ENCODE data around the gene WNT9A. TPM values are rescaled to one million over a fixed set of nuclear protein-coding genes. Genes with fewer than 3 reads are reported as not detected.

Gene WNT9A
- total RNA-seq, 1 donor from 2014 or later: 13.8 TPM

DNA sequence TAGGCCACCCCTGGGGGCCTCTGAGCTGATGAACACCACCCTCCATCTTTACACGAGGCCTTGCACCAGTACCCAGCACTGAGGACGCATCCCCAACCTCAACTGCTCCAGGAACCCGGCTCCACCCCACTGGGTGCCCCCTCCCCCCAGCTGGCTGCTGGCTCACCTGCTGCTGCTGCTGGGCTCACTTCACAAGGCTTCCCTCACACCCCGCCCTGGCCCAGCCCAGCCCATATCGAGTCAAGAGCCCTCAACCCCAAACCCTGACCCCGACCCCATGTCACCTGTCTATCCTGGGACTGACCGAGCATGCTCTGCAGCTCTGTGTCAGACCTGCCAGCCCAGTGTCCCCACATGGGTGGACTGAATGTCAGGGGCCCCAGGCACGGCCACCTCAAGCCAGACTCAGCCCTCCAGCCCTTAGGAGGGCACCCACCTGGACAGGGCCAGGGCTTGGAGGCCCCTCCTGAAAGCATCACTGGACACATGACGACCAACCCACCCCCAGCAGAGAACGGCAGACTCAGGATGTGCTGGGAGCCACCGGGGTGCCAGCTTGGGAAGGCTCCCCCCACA is 21.4 kb downstream of the WNT9A start:
- Mint-ChIP-seq H3K4me1 (ENCODE audit: low read depth, unreplicated experiment) (peaks cover 12% of the 10 kb centered on the region), H3K9me3 (ENCODE audit: unreplicated experiment) (peaks cover 5% of the 10 kb centered on the region), H3K27me3 (ENCODE audit: unreplicated experiment) (no peaks in the 10 kb centered on the region), H3K27ac (ENCODE audit: unreplicated experiment) (no peak overlapping the region), H3K36me3 (ENCODE audit: unreplicated experiment) (peaks cover 4% of the 10 kb centered on the region), H3K4me3 (ENCODE audit: unreplicated experiment) (no peak overlapping the region)
- DNase-seq: peak; percentile 16
- TF ChIP-seq, protein P1, sequence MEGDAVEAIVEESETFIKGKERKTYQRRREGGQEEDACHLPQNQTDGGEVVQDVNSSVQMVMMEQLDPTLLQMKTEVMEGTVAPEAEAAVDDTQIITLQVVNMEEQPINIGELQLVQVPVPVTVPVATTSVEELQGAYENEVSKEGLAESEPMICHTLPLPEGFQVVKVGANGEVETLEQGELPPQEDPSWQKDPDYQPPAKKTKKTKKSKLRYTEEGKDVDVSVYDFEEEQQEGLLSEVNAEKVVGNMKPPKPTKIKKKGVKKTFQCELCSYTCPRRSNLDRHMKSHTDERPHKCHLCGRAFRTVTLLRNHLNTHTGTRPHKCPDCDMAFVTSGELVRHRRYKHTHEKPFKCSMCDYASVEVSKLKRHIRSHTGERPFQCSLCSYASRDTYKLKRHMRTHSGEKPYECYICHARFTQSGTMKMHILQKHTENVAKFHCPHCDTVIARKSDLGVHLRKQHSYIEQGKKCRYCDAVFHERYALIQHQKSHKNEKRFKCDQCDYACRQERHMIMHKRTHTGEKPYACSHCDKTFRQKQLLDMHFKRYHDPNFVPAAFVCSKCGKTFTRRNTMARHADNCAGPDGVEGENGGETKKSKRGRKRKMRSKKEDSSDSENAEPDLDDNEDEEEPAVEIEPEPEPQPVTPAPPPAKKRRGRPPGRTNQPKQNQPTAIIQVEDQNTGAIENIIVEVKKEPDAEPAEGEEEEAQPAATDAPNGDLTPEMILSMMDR (IDR thresholded peaks at IDR 0.05; ENCODE audit: partially characterized antibody, unreplicated experiment): no peak

DNA sequence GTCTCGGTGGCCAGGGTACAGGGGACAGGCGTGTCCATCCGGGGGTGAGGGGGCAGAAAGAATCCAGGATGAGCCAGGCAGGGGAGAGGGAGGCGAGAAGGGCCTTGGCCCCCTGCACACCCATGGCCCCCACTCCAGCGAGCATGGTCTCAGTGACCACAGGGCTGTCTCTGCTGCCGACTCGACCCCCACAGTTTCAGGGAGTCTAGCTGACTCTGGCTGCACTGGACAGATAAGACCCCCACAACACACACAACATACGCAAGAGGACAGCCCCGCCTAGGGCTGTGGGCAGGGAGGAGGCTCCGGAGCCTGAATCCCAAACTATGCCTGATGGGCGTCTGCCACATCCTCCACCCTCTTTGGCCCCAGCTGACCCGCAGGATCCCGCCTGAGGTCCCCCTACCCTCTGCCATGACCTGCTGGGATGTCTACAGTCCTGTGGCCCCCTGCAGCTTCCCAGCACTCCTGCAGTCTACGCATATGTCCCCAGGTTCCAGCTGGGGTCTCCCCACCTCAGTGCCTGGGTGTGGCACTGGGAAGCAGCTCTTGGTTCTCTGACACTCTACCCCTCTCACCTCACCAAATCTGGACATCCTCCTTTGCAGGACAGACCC is 22.0 kb downstream of the WNT9A start:
- H3K4me3 Mint-ChIP-seq (ENCODE audit: unreplicated experiment): no peak overlapping the region
- H3K27me3 Mint-ChIP-seq (ENCODE audit: unreplicated experiment): no peaks in the 10 kb centered on the region
- TF ChIP-seq, protein P1 (IDR thresholded peaks at IDR 0.05; ENCODE audit: partially characterized antibody, unreplicated experiment): no peak
- peaks cover 9% of the 10 kb centered on the region for H3K4me1 Mint-ChIP-seq (ENCODE audit: low read depth, unreplicated experiment)
- DNase-seq: peak; percentile 8
- no peak overlapping the region for H3K27ac Mint-ChIP-seq (ENCODE audit: unreplicated experiment)
- peaks cover 3% of the 10 kb centered on the region for H3K9me3 Mint-ChIP-seq (ENCODE audit: unreplicated experiment)
- no peaks in the 10 kb centered on the region for H3K36me3 Mint-ChIP-seq (ENCODE audit: unreplicated experiment)

DNA sequence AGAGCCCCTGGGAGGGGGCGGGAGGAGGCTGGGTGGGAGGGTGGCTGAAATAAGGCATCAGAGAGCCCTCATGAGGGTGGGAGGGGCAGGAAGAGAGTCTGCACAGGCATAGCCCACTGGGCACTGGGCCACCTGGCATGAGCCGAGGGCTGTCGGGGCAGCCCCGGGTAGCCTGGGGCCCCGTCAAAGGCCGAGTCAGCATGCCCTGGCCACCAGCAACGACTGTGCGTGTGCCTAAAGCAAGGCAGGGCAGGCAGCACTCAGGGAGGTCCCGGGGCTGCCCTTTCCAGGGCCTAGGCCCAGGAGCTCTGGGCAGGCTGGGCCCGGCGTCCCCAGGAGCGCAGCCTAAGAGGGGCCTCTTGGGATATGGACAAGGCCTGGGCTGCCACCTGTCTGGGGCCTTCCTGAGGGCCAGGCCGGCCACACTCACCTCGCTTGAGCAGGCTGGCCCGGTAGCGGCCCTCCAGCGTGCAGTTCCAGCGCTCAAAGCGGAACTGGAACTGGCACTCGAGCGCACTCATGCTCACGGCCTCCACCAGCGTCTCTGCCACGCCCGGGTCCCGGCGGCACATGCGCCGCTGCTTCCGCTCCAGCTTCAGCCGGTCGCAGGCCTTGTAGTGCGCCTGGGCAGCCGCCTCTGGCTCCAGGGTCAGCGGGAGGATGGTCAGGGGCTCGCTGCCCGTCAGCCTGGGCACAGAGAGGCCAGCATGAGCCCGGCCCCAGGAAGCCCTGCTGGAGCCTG is 22.7 kb downstream of the WNT9A start:
- H3K27me3 Mint-ChIP-seq (ENCODE audit: unreplicated experiment): no peaks in the 10 kb centered on the region
- peak; percentile 14 for DNase-seq
- H3K4me1 Mint-ChIP-seq (ENCODE audit: low read depth, unreplicated experiment): peaks cover 9% of the 10 kb centered on the region
- TF ChIP-seq, protein P1 (IDR thresholded peaks at IDR 0.05; ENCODE audit: partially characterized antibody, unreplicated experiment): no peak
- no peaks in the 10 kb centered on the region for H3K36me3 Mint-ChIP-seq (ENCODE audit: unreplicated experiment)
- no peak overlapping the region for H3K27ac Mint-ChIP-seq (ENCODE audit: unreplicated experiment)
- no peak overlapping the region for H3K4me3 Mint-ChIP-seq (ENCODE audit: unreplicated experiment)
- H3K9me3 Mint-ChIP-seq (ENCODE audit: unreplicated experiment): peaks cover 3% of the 10 kb centered on the region

DNA sequence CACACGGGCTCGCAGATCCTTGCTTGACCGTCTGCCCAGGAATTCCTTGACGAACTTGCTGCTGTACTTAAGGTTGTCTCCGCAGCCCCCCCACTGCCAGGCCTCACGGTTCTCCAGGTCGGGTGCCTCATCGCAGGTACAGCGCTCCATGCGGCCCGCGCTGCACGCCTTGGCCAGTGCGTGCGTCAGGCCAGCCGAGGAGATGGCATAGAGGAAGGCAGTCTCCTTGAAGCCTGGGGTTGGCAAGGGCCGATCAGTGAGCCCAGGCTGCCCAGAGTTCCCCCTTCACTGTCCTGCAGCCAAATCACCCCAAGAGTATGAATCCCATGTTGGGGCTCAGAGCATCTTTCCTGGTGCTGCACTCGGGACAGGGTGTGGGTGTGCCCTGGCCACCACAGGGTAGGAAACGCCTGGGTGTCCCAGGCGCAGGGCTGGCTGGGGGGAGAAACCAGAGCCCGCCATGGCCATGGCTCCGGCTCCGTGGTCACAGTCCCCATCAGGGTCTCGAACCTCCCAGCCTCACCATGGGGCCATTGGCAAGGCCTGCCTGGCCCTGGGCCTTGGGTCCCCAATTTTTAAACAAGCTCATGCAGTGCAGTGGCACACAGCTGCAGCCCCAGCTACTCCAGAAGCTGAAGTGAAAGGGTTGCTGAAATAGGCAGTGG is 23.4 kb downstream of the WNT9A start:
- TF ChIP-seq, protein P1 (IDR thresholded peaks at IDR 0.05; ENCODE audit: partially characterized antibody, unreplicated experiment): no peak
- DNase-seq: peak; percentile 11
- no peak overlapping the region for H3K27ac Mint-ChIP-seq (ENCODE audit: unreplicated experiment)
- peaks cover 6% of the 10 kb centered on the region for H3K27me3 Mint-ChIP-seq (ENCODE audit: unreplicated experiment)
- peaks cover 10% of the 10 kb centered on the region for H3K9me3 Mint-ChIP-seq (ENCODE audit: unreplicated experiment)
- peaks cover 15% of the 10 kb centered on the region for H3K4me1 Mint-ChIP-seq (ENCODE audit: low read depth, unreplicated experiment)
- H3K36me3 Mint-ChIP-seq (ENCODE audit: unreplicated experiment): peaks cover 4% of the 10 kb centered on the region
- H3K4me3 Mint-ChIP-seq (ENCODE audit: unreplicated experiment): no peak overlapping the region

All from glutamatergic neuron (in vitro differentiated cells).